IPS DF 4.7 (cell line): ENCODE results near the gene VKORC1L1.
"Not testable (repeated sequence)": the region's sequence is repeated elsewhere in the genome, so short reads cannot be mapped to it uniquely, and the experiment has no call there.

ENCODE experiments used
- DNase-seq: peaks from one replicate; pipeline ENCODE4 v3.0.0-alpha.2; 2013; ENCODE audit warnings: low spot score; ENCODE audit errors: extremely low read depth

The VKORC1L1 gene

DNA sequence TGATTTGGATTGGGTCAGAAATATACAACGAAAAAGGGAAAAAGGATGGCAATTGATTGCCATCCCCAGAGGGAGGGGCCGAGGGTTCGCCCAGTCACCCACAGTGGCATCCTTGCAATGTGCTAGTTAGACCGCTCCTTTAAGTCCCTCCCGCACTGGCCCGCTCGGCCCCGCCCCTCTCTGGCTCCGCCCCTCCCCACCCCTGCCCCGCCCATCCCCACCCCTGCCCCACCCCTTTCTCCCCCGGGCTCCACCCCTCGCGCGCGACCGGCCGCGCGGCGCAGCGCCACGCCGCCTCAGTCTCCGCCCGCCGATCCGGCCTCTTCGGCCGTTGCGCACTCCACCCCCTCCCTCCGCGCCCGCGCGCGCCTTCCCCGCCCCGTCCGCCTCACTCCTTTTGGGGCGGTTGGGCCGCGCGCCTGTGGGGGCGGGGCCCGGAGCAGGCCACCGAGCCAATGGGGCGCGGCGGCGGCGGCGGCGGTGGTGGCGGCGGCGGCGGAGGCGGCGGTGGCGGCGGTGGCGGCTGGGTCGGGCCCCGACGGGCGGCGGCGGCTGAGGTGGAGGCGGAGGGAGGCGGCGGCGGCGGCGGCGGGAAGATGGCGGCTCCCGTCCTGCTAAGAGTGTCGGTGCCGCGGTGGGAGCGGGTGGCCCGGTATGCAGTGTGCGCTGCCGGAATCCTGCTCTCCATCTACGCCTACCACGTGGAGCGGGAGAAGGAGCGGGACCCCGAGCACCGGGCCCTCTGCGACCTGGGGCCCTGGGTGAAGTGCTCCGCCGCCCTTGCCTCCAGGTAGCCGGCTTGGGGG lies at the start of gene VKORC1L1:
VKORC1L1 (plus strand) TSS at position 299 of the 806 bp plus-strand sequence; CDS start at position 597, 298 bp downstream.
- peak; percentile 16 for DNase-seq

DNA sequence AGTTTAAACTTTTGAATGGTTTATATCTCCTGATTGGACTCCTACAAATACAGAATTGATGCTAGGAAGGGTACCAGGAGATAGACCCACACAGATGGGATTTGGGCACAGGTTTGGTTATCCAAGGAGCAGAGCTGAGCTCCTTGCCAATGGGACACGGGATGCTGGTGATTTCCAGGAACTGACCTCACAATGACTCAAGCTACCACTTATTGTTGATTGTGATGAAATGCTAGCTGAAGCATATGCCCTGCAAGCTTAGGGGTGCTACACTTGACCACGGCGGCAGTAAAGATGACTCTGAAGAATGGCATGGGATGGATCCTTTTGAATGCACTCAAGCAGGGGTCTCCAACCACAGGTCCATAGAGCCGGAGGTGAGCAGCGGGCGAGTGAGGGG lies 45.5 kb upstream of the VKORC1L1 start:
- no peak for DNase-seq

DNA sequence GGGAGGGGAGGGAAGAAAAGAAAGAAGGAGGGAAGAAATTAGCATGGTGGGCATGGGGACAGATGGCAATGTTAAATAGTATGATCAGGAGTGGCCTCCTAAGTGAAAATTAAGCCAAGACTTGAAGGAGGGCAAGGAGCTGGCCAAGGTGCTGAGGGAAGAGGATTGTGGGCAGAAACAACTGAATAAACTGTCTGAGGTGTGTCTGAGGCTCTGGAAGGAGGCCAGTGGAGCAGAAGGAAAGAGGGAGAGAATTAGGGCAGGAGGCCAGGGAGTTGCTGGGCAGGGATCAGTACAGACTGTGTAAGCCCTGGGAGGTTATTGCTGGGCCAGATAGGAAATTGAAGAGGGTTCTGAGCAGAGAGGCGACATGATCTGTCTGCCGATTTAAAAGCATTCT lies 40.6 kb upstream of the VKORC1L1 start:
- no peak for DNase-seq

DNA sequence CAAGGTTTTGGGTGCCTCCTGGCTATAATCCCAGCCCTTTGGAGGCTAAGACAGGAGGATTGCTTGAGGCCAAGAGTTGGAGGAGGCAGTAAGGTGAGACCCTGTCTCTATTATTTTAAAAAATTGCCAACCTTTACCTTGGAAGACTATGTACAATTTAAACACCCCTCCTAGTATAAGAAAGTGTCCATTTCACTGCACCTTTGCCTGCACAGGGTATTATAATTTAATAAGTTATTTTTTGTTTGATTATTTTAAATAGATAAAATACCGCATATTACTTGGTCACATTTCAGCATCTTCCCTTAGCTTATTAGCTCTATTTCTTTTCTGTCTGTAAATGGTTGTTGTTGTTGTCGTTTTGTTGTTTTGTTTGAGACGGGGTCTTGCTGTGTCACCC lies 36.2 kb upstream of the VKORC1L1 start:
- DNase-seq = not testable (repeated sequence)

DNA sequence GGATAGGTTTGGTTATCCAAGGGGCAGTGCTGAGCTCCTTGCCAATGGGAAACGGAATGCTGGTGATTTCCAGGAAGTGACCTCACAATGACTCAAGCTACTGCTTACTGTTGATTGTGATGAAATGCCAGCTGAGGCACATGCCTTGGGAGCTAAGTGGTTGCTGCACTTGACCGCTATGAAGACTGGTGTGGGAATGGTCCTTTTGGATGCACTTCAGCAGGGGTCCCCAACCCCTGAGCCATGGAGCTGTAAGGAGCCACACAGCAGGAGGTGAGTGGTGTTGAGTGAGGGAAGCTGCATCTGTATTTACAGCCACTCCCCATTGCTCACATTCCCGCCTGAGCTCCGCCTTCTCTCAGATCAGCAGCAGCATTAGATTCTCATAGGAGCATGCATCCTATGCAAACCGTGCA lies 35.3 kb upstream of the VKORC1L1 start:
- DNase-seq = not testable (repeated sequence)

DNA sequence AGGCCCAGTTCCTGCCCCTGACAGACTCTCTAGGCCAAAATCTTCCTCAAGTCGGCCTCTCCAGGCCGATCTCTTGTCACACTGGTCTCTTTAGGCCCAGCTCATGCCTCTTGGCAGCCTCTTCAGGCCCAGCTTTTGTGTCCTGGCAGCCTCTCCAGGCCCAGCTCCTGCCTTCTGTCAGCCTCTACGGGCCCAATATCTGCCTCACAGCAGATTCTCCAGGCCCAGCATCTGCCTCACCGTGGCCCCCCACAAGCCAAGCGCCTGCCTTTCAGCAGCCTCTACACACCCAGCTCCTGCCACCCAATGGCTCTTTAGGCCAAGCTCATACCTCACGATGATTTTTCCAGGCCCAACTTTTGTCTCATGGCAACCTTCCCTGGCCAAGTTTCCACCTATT lies 33.0 kb upstream of the VKORC1L1 start:
- no peak for DNase-seq

DNA sequence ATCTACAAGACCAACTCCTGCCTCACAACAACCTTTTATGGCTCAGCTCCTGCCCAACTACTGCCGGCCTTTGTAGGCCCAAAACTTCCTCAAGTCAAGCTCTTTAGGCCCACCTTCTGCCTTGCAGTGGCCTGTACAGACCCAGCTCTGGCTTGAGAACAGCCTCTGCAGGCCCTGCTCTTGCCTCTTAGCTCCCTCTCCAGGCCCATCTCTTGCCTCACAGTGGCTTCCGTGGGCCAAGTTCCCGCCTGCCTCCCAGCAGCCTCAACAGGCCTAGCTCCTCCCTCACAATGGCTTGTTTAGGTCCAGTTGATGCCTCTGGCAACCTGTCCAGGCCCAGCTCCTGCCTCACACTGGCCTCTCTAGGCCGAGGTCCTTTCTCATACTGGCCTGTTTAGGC lies 32.4 kb upstream of the VKORC1L1 start:
- DNase-seq = peak; percentile 9

DNA sequence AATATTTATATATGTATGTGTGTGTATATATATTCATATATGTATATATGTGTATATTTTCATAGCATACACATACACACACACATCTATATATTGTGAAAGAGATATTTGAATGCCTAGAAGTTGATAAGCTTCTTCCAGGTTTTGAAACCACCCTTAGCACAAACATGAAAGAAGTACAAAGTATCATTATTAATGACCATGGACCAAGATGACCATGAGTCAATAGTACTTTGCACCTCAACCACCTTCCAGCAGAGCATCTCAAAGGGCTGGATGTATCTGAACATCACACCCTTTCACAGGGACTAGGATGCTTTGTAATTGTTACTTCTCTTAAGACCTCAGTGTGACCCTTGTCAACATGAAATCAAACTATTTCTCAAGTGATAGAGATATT lies 29.3 kb upstream of the VKORC1L1 start:
- not testable (repeated sequence) for DNase-seq

DNA sequence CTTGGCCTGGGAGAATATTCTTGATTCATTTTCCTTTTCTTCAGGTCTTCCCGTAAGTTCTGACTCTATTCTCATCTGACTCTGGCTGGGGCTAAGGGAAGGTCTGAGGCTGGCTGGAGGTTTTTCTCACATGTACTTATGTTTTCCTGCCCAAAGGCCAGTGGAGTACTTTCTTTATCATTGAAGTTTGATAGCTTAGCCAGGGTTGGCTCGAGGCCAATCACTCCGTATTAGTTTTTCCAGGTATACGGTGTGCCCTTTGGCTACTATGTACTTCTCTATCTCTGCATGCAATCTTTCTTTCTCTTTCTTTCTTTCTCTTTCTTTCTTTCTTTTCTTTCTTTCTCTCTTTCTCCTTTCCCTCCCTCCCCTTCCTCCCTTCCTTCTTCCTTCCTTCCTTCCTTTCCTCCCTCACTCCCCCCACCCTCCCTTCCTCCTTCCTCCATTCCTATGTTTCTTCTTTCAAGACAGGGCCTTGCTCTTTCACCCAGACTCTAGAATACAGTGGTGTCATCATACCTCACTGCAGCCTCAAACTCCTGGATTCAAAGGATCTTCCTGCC lies 26.8 kb upstream of the VKORC1L1 start:
- DNase-seq = no peak

DNA sequence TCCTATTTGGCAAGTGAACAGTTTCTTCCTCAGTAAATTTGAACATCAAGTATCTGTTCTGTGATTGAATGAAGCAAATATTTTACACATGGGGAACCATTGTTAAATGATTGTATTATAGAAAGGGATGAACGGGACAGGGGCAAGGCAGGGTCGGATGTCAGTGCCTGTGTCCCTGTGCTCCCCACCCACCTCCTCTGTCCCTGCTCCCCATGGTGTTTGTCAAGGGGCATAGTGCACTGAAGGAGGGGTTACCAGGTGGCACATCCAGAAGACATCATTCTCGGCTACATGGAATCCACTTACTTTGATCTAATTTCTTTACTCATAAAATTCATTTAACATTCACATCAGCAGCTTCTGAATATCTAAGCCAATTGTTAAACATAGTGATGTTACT lies 19.4 kb upstream of the VKORC1L1 start:
- DNase-seq = not testable (repeated sequence)

DNA sequence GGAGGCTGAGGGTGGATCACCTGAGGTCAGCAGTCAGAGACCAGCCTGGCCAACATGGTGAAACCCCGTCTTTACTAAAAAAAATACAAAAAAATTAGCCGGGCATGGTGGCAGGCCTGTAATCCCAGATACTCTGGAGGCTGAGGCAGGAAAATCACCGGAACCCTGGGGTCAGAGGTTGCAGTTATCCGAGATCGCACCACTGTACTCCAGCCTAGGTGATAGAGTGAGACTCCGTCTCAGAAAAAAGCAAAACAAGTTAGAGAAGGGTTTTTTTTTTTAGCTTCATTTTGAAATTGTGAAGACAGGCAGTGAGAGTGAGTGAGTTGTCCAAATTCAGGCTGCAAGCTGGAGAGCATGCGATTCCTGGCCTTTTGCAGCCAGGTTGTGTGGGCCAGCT lies 19.0 kb upstream of the VKORC1L1 start:
- DNase-seq = not testable (repeated sequence)

DNA sequence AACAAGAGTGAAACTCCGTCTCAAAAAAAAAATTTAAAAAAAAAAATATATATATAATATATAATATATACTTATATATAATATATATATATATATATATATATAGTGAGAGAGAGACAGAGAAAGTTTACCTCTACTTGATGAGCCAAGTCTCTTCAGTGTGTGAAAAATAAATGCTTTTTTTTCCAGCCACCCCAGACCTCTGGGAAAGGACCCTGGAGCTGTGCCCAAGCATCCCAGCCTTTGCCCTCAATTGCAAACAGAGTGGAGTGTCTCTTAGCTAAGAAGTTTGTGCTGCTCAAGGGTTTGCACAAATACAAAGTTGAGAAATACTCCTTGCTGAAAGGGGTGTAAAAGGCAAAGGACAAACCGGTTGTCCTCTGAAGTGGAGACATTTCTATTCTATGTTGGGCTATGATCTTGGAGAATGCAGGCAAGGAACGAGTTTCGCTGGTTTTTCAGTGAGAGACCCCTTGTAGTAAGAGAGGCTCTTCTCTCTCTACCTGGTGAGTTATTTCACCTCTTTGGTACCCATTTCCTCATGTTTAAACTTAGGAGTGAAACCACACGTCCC lies 15.5 kb upstream of the VKORC1L1 start:
- not testable (repeated sequence) for DNase-seq

DNA sequence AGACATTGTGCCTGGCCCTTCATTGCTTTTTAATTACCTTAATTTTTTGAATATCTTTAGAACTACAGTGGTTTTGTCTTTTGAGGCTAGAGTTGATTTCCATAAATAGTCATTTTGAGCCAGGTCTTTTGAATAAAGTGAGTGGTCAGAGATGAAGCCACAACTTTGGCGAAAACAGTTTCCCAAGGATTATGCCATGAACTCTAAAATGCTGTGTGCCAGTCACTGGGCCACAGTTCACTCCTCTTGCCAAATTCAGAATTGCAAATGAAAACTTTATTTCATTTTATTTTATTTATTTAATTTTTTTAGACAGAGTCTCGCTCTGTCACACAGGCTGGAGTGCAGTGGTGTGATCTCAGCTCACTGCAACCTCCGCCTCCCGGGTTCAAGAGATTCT lies 14.2 kb upstream of the VKORC1L1 start:
- DNase-seq = not testable (repeated sequence)

DNA sequence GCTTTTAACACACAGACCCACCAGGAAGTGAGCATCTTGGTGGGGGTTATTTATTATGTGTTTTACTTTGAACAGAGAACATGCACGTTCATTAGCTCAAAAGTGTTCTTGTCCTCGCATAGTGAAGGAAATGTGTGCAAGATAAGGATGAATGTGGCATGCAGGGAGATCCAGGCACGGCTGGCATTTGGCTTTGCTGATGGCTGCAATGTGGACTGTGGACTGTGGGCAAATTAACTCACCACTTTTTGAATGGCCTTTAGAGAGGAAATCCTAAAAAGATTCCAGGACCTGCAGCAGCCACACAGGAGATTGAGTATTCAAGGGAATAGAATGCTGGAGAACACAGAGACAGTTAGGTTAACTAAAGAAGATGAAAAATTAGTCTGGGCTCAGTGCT lies 6.6 kb upstream of the VKORC1L1 start:
- DNase-seq = not testable (repeated sequence)

DNA sequence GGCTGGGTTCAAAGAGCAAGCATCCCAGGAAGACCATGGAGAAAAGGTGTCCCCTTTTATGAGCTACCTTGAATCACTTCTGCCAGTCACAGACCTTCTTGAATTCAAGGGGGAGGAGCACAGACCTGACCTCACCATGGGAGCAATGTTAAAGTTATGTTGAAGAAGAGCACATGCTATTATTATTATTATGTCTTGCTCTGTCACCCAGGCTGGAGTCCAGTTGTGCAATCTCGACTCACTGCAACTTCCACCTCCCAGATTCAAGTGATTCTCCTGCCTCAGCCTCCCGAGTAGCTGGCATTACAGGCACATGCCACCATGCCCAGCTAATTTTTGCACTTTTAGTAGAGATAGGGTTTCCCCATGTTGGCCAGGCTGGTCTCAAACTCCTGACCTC lies 5.2 kb upstream of the VKORC1L1 start:
- DNase-seq = not testable (repeated sequence)

DNA sequence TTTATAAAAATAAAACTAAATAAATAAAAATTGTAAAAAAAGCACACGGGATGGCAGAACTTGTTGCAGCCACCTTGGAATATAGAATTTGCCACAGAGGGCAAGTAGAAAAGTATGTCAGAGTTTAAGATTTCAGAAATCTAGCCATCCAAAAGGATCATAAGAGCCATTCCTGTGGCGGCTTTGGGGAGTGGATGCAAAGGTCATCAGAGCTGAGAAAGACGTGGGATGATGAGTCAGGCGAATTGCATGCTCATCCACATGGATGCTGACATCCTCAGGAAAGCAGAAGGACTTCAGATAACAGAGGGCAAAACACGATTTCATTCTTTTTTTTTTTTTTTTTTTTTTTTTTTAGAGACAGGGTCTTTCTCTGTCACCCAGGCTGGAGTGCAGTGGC lies 3.6 kb upstream of the VKORC1L1 start:
- not testable (repeated sequence) for DNase-seq

DNA sequence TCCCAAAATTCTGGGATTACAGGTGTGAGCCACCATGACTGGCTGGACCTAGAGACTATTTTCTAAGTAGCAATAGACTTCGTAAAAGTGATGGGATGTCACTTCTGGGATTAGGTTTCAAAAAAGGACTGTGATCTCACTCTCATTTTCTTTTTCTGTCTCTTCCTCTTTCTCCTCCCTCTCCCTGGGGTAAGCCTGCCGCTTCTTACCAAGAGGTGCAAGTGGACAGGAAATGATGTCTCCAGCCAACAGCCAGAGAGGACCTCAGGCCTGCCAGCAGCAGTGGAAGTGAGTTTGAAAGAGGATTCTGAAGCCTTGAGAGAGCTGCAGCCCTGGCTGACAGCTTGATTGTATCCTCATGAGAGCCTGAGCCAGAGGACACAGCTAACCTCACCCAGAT lies 1.4 kb upstream of the VKORC1L1 start:
- not testable (repeated sequence) for DNase-seq

DNA sequence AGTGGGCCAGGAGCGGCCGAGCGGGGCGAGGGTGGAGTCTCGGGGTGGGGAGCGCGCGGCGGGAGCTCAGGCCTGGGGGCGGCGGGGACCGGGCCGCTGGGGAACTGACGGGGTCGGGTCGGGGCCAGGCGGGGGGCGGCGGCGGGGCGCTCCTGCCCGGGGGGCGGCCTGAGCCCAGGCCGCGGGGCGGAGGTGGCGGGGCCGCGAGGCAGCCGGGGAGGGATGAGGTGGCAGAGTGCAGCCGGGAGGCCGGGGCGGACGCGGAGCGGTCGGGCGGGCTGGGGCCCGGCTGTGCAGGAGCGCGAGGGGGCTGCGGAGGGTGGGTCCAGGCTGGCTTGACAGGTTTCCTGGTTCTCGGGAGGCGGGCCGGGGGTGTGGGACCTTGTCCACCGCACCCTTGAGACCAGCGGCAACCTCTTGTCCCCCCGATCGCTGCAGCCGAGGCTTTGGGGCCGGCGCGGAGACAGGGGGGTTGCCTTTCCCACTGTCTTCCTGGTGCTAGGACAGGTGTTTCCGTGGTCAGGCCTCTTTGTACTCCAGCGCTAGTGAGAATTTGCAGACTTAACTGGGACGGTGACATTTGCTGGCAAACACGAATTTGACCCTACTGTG lies 814 bp downstream of the VKORC1L1 start:
- DNase-seq = not testable (repeated sequence)

DNA sequence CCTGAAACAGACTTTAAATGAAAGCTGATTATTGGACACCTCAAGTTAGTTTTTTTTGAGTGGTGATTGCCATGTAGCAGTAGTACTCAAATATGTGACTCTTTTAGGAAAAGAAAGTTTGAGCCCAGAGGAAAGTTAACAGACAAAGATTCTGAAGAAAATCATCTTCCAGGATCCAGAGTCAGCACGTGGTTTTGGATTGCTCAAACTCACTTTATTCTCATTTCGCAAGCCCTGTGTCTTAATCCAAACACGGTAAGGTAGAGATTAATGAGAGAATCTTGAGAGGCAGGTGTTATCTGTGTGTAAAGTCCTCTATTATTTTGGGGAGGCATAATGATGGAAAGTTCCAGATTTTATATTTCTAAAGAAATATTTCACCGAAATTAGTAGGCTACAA lies 2.8 kb downstream of the VKORC1L1 start:
- DNase-seq = not testable (repeated sequence)

DNA sequence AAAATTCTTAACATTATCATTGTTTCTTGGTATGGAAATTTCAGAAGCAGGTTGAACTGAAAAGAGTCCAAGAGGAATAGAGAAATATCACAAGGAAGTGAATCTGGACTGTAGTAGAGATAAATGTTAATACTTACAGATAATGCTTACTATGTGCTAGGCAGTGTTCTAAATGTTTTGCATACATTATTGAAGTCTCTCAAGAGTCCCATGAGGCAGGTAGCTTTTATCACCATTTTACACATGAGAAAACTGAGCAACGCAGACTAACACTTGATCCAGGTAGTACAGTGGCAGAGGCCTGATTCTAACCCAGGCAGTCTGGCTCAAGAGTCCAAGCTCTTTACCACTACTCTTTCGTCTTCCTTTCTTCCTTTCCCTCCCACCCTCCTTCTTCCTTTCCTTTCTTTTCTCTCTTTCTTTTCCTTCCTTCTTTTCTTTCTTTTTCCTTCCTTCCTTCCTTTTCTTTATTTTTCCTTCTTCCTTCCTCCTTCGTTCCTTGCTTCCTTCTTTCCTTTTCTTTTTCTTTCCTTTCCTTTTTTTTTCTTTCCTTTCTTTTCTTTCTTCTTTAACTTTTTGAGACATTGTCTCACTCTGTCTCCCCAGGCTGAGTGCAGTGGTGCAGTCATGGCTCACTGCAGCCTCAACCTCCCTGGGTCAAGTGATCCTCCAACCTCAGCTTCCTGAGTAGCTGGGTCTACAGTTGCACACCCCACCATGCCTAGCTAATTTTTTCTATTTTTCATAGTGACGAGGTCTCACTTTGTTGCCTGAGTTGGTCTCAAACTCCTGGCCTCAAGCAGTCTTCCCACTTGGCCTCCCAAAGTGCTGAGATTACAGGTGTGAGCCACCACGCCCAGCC lies 6.6 kb downstream of the VKORC1L1 start:
- DNase-seq = not testable (repeated sequence)

DNA sequence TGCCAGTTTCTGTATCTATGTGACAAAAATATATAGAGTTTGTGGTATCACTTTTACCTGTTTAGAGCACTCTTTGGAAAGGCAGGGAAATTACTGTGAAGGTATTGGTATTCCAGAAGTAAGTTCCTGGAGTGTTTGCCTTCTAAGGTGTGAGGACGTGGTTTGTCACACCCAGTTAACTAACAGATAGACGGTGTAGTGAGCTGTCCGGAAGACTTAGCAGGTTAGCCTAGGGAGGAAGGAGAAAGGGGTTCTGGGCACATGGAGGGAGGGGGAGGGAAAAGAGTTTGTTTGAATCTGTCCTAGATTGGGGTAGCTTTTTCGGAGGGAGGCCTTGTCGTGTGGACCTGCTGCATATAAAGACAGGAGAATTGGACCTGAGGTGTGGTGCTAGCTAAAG lies 7.4 kb downstream of the VKORC1L1 start:
- DNase-seq = not testable (repeated sequence)
